Activated T-helper 1 cell treated with anti-CD3 and anti-CD28 coated beads, Interleukin-2, amount 50 U/mL, for 16 hours (primary cell): ENCODE data around the gene OXCT1.
A peak's percentile ranks its signal among the peaks of the same experiment; 100 is the strongest.
"Not testable (repeated sequence)": the region's sequence is repeated elsewhere in the genome, so short reads cannot be mapped to it uniquely, and the experiment has no call there.

Experiments
- DNase-seq, 2 donors: peaks; one replicate each; pipeline ENCODE4 v3.0.0-alpha.2; 2020; ENCODE audit warnings: low read depth in 1 of 2, low spot score in 1 of 2

OXCT1 gene

DNA sequence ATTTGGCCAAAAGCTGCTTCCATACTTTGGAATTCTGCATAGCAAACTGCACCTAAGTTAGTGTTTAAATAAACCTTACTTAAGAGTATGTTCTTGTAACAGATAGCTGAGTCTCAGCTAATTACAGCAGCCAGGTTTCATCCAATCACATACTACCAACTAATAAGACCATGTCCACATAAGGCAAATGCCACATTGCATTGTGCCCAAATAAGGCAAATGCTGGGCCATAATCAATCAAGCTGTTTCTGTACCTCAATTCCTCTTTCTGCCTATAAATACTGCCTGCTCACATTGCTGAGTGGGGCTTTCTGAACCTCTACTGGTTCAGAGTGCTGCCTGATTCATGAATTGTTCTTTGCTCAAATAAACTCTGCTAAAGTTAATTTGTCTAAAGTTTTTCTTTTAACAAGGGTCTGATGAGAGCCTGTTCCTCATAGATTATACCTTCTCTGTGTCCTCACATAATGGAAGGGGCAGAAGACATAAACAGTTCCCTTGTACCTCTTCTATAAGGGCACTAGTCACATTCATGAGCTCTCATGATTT lies 4.4 kb upstream of the OXCT1 start:
- DNase-seq = no peak

DNA sequence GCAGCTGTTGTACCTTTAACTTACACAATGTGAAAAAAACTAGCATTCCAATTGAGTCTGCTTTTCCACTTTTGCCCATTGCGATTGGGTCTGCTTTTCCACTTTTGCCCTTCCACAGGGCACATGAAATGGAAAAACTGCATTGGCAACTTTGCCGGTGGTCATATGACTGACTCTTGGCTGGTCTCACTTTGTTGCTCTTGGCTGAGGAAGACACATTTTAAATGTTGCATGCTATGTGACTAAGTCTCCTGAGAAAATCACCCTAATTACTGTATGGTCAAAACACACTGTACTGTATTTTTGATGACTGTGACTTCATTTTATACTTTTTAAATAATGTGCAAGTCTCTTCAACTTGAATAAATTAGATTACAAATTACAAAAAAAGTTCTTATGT lies 1.6 kb upstream of the OXCT1 start:
- no peak for DNase-seq

DNA sequence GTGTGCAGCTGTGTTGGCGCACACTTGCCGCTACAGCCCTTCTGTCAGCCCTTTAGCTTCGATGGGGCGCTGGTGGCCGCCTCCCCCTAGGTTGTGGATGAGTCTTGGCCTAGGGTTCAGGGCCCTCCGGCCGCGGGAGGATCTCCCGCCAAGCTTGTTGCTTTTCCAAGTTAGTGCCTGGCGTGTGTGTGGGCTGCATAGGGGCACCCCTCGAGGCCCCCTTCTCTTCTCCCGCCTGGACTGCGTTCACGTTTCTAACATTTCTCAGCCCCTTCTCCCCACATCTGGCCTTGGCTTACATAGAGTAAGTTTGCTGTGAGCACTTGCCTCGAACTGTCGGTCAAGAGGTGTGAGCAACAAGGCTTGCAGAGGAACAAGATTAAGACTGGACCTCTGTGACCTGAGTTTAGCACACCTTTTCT lies 413 bp upstream of the OXCT1 start:
- DNase-seq = no peak

- no peak for DNase-seq
Measured at GRCh38 chr5:41869151-41869723, 988 bp downstream of the OXCT1 start.

GRCh38 chr5:41863871-41864486 lies 6.2 kb downstream of the OXCT1 start:
- no peak for DNase-seq

DNA sequence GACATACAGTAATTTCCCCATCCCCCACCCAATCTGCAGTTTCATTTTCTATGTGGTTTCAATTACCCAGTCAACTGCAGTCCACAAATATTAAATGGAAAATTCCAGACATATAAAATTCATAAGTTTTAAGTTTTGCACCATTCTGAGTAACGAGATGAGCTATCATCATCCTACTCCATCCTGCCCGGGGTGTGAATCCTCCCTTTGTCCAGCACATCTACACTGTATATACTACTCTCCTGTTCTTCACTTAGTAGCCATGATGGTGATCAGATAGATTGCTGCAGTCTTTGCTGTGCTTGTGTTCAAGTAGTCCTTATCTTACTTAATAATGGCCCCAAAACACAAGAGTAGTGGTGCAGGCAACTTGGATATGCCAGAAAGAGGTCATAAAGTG lies 11.3 kb downstream of the OXCT1 start:
- DNase-seq = no peak

DNA sequence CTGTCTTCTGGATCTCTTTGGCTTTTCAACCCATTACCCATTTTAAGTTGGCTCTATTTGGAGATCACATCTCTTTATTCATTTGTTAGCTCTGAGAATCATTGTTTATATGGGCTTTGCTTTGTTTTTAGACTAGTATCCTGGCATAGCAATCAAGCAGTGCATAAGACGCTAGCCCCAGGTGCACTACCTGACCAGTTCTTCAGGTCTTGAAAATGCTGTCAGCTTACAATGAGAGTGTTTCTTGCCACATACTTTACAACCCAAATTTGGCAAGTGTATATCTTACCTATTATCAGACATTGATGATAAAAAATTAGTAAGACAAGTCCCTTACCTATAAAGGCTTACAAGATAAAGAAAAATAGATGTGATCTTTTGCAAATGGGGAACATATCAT lies 12.2 kb downstream of the OXCT1 start:
- DNase-seq = no peak

DNA sequence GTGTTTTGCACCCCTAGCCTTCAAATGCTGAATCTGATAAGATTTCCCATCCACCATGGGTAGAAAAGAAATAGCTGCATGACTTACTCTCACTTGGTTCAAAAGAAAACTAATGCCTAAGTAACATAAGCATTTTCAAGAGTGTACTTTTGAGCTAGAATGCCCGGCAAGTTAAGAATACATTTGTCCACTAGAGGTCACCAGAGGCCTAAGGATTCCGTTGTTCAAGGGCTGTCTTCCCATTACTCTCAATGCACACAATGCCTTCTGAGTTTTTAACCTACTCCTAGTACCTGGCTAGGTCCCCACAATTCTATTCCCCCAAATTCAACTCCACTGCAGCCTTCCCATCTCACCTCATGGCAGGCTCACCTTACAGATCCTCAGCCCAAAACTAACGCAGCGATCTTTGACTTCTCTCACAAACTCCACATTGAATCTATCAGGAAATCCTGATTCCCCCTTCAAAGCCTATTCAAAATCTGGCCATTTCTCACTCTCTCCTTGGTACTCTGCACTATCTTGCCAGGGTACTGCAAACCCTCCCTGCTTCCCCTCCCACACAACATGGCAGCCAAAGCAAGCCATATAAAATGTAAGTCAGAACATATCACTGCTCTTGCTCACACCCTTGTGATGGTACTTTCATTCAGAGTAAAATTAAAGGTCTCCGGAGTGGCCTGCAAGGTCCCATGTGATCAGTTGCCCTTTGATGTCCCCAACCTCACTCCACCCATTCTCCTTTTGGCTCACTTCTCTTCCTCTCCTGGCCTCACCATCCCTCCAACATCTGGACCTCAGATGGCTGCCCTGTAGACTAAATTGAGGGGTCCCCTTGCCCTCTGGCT lies 13.4 kb downstream of the OXCT1 start:
- DNase-seq = peak in 1 of 2 donors; percentile 33

DNA sequence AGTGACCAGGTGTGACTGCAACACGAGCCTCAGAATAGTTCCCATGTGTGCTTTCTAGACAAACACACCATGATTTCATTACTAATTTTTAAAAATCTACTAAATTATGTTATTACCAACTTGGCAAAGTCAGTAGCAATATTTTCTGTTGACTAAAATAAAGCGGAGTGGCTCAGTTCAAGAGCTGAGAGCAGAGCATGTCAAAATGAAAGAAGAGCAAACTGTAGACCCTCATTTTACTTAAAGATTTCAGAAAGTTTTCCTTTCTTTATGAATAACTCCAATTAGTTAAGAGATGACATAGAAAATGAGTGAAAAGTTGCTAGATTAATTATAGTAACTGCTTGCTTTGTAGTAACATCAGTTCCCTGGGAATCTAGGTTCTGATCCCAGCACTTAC lies 17.9 kb downstream of the OXCT1 start:
- no peak for DNase-seq

- DNase-seq = no peak
Measured at GRCh38 chr5:41851116-41851515, 19.1 kb downstream of the OXCT1 start.

DNA sequence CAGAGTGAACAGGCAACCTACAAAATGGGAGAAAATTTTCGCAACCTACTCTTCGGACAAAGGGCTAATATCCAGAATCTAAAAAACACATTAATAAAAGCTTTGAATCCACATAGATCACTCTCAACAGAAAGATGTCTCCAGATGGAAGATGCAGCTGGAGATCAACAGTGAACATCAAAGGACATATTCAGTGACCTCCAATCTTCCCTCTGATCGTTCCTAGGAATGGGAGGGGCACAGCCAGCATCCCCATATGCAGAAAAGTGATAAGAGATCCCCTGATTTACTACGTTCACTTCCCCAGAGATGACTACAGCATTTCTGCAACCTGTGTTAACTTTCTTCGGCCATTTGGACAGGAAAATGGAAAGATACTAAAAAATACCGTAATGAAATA lies 21.2 kb downstream of the OXCT1 start:
- DNase-seq = no peak

- DNase-seq = not testable (repeated sequence)
Measured at GRCh38 chr5:41845751-41846150, 24.5 kb downstream of the OXCT1 start.

- DNase-seq = no peak
Measured at GRCh38 chr5:41844502-41844901, 25.7 kb downstream of the OXCT1 start.

- DNase-seq = no peak
Measured at GRCh38 chr5:41843456-41844370, 26.5 kb downstream of the OXCT1 start.

DNA sequence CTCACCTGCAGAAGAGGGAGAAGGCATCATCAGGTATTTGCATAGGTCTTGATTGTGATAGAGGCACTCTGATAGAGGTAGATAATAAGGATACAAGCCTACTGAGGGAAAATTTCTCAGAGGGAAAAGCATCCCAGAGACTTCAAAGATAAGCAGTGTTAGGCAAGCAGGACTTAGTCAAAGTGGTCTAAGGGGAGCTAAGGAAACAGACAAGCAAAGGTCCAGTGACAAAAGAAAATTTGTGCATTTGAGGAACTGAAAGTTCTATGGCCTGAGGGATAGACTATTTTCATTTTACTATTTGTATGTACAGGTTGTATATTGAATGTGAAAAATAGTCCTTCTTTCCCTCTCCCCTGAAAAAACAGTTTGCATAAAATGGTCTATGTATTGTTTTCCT lies 27.4 kb downstream of the OXCT1 start:
- no peak for DNase-seq

- no peak for DNase-seq
Measured at GRCh38 chr5:41841325-41841724, 28.9 kb downstream of the OXCT1 start.

DNA sequence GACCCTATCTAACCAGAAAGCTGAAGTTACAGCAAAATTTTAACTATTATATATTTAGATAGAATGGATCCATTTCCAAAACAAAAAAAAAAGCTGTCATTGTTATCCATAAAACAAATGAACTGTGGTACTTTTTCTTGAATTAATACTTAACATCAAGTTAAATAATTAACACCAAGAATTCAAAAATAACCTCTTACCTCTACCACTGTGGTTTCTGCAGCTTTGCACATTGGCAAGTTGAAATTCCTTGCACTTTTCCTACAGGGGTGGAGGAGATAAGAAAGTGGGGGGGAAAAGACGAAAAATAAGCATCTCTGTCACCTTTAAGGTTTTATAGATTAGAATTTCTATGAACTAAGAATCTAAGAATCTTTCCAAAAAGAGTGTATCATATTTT lies 30.0 kb downstream of the OXCT1 start:
- no peak for DNase-seq

DNA sequence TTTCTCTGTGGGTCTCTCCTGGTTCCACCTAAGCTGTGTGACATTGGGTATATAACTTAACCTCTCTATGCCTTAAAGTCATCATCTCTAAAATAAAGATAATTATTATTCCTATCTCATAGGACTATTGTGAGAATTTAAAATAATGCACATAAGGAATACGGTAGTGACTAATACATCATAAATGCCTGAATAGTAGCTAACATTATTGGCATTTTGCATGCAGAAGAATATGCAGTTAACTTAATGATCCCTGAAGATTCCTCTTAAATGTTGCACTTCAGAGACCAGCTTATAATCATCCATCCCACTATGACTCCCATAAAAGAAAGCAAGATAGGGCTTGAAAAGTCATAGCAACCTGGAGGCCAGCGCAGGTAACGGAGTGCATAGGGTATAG lies 32.4 kb downstream of the OXCT1 start:
- no peak for DNase-seq

- no peak for DNase-seq
Measured at GRCh38 chr5:41835645-41836044, 34.6 kb downstream of the OXCT1 start.

- DNase-seq = no peak
Measured at GRCh38 chr5:41834506-41834905, 35.7 kb downstream of the OXCT1 start.

DNA sequence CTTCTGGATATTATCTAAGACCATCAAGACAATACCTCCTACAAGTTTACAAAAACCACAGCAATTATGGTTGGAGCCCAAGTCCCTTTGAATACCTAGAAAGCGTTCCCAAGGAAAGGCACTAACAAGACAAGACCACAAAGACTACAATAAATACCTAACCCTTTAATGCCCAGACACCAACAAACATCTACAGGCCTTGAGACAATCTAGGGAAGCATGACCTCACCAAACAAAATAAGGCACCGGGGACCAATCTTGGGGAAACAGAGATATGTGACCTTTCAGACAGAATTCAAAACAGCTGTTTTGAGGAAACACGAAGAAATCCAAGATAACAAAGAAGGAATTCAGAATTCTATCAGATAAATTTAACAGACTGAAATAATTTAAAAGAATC lies 37.8 kb downstream of the OXCT1 start:
- no peak for DNase-seq
